D341Med (cell line): ENCODE results near the gene PANK1.
A peak's percentile ranks its signal among the peaks of the same experiment; 100 is the strongest.

Source experiments
- DNase-seq: peaks from one replicate; pipeline ENCODE4 v3.0.0; 2012; ENCODE audit warnings: low spot score

The PANK1 gene

DNA sequence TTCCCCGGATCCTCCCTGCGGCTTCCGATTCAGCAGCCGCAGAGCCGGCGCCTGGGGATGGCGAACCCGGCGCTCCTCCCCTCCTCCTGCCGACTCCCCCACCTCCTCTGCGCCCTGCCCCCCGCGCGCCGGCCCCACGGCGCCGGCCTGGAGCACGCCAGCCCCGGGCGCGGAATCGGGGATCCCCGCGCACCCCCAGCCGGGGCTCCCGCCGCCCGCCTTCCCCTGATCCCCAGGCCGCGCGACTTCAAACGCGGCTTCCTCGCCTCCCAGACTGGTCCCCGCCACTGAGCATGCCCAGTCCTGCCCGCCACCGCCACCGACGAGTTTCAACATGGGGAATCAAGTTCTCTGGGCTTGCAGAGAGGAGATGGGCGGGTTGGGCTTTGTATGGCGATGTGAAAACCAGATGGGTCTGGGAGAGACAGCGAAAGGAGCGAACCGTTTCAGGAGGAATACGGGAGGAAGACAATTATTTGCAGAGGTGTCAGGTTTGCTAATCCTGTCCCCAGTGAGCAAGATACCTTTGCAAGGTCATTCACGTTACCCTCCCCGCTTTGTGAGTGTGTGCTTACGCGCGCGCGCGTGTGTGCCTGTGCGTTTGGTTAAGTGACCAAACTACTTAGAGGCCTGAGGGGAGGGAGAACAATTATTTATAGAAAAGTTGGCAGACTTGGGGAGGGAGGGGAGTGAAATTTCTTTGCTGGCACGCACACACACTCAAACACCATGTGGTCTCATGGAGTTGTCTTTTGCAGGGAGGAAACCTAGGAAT is at the start of gene PANK1:
Gene PANK1, minus strand, starts transcription at position 276 of the 775 bp plus-strand sequence. CDS start 351 bp downstream, outside the sequence.
- peak; percentile 75 for DNase-seq

DNA sequence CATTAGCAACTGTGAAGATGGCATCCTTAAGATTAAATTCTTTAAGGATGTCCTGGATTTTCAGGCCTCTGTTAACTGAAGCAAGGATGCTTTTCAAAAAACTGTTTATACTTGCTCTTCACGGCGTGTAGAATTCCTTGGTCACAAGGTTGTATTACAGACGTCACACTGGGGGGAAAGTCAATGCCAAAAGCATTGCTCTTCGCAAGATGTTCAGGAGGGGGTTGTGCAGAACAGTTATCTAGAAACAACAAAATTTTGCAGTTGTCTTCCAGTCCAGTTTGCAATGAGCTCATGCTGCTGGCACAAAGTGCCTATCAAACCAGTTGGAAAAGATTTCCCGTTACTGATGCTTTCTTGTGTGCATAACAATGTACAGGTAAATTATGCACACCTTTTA is 48.1 kb upstream of the PANK1 start:
- DNase-seq, result no peak

DNA sequence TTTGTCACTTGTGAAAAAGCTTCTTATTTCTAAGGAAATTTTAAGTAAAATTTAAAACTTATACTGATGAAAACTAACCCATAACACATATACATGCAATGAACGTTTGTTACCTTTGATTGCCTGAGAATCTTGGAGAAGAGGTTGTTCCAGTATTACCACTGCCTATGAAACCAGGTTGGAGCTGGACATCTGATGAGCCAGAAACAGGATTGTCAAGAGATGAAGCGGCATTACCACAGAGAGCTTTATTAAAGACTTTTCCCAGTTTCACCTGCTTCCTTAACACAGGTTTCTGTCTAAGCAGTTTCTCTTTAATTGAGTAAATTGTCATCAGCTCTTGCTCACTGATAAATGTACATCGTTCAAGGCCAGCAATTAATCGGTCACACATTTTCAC is 47.4 kb upstream of the PANK1 start:
- no peak for DNase-seq

DNA sequence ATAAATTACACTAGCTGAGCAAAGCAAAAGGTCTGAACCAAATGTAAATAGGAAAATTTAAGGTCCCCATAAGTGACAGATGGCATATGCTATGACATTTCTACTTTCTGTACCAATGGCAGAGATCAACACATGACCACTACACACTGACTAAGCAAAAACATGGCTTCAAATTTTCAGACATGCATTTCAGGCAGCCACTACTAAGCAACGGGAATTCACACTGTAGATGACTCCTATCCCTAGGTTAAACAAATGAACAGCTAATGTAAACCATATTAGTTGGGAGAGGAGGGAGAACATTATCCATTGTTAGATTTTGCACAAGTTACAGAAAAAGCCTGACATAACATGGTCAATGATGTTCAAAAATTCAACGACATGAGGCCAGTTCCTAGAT is 45.0 kb upstream of the PANK1 start:
- DNase-seq, result no peak

DNA sequence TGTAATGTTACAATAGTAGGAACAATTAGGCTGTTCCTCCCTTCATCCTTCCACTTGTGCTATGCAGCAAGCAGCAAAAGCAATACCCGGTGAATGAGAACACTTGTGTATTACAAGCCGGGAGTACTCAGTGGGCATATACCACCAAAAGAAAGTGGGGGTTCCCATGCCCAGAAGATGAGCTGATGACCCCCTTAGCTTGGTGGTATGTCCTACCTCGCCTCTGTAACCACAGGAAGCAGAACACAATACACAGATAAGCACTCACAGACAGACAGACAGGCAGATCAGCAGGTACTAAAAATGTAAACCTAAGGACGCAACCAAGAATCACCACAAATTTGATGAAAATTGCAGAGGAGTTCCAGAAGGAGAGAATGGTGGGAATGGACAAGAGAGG is 40.9 kb upstream of the PANK1 start:
- no peak for DNase-seq

DNA sequence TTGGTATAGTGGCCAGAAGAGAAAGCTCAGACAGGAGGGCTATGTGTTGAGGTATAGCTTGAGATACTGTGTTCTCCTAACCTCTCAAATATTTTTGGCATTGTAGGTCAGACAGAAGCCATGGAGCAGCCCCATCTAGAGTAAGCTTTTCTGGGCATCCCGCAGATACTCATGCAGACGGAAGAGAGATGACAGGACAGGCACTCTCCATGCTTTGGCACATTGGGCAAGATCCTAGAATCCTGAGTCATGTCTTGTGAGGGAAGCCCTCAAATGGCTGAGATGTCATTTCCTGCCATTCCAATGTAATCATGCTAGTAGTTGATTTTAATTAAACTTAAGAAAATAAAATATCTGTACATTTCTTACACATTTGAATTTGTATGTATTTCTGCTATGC is 39.6 kb upstream of the PANK1 start:
- DNase-seq, result no peak

DNA sequence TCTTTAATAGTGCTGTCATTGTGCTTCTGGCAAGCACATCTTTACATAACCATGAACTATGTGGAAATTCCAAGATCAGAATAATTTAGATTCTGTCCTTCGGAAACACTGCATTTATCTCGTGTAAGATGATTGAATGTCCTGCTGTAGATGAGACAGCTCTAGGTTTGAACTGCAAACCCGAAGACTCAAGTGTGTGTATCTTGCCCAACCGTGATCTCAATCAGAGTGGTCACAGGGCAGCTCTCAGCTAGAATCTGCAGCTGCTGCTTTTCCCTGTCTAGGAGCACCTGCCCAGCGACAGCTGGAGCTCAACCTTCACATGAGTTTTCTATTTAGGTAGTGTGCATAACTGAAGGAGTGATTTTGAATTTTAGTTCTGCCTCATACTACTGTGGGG is 38.8 kb upstream of the PANK1 start:
- DNase-seq, result no peak

DNA sequence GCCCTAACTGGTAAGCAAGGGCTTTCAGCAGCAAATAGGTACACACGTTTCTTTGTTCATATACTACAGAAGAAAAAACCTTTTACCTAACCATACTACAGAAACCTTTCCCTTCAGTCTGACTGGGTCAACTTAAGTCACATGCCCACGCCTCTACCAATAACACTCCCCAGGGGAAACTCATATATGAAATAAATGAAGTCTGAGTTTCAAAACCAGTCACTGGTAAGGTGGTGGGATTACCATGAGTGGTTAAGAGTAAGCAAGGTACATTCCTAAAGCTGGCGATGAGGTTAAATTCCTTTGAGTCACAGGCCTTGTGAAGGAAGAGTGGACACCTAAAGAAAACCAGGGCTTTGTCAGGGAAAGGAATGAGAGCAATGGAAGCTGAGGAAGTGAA is 34.9 kb upstream of the PANK1 start:
- no peak for DNase-seq

DNA sequence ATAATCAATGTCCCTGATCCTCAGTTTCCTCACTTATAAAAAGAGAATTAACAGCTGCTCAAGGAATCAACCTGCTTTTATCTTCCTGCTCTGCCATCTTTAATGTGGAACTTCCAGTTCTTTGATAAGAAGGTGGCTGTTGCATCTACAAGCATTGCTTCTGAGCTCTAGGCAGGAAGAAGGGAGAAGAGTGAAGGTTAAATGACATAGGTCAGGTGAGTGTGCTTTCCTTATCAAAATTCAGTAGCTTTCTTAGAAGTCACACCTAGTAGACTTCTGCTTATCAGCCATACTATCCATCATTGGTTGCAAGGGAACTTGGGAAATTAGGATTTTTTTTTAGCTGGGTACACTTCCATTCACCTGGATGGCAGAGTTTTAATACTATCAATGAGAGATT is 32.3 kb upstream of the PANK1 start:
- DNase-seq, result no peak

DNA sequence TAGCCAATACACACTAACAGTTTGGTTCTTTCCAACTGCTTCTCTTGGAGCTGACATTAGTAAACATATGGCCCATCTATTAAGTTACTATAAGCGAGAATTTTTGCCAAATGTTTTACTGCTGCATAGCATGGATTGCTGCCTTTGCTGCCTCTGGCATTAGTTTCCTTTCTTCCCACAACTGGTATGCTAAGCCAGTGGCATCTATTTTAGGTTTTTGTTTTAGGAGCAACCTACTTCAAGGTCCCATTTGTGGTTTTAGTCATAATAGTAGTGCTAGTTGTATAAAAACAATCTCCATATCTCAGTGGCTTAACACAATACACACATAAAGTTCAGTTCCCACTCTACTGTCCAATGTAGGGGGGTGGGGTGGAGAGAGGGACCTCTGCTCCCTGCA is 25.9 kb upstream of the PANK1 start:
- no peak for DNase-seq

DNA sequence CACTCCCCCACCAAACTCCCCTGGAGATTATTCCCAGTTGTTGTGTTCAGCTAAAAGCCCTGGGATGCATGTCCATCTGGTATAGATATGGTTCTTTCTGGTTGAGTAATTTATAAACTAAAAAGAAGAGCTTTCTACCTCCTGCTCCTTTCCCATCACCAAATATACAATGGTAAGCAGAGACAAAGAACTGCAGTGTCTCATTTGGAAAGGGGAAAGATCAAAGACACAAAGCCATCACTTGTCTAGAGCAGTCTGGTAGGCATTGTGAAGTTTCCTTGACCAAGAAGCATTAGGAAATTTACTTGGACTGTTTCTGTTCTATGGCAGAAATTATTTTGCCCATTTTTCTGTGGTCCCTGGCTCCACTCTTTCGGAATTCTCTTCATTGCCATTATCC is 24.9 kb upstream of the PANK1 start:
- DNase-seq, result no peak

DNA sequence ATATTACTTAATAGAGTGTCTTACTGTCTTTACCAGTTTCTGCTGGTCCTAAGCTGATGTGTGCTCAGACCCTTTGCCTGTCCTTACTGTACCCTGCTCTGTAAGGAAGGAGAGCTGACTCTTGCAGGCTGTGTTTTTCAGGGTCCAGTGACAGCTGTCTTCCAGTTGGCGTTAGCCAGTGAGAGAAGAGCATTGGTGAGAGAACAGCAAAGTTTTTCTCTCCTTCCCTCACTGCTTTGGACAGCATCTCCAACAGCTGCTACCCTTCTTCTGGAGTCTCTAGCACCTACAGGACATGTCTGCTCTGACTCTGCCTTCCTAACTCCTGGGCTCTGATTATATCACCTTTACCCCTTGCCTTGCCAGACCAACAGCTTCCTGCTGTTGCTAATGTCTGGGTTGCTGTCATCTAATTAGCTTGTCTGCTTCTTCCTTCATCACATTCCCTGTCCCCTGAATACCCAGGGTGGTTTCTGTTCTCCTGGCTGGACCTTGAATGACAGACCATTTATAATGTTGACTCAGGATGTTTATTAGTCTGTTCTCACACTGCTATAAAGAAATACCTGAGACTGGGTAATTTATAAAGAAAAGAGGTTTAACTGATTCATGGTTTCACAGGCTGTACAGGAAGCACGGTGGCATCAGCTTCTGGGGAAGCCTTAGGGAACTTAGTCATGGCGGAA is 23.5 kb upstream of the PANK1 start:
- DNase-seq, result no peak

DNA sequence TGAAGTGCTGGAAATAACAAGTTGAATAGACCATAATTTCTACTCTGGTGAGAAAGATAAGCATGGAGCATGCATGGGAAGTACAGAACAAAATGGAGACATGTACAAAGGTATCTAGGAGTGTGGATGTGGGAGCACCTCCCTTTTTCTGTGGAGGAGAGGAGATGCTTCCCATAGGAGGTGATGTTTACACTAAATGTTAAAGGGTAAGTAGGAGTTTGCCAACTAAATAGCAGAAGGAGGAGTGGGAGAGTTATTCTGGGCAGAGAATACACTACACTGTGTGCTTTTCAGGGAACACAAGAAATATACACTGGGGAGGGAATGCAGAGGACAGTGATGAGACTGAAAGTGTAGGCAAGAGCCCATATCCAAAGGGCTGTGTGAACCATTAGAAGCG is 21.1 kb upstream of the PANK1 start:
- no peak for DNase-seq

DNA sequence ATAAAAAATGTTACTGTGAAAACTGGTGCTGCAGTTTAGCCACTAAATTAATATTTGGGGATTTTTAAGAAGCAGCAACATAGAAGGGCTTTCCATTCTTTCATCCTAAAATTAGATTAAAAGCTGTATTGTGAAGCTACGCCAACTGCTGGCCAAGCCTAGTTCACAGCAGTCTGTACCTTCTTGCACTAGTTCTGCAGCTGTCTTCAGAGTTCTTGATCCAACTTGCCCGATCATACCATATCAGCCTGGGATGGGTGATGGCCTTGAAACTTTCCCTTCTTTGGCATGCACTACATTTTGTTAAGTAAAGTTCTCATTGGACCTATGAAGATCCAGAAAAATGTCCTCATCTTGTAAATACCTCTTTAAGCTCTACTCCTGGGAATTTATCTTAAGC is 20.3 kb upstream of the PANK1 start:
- DNase-seq, result no peak

DNA sequence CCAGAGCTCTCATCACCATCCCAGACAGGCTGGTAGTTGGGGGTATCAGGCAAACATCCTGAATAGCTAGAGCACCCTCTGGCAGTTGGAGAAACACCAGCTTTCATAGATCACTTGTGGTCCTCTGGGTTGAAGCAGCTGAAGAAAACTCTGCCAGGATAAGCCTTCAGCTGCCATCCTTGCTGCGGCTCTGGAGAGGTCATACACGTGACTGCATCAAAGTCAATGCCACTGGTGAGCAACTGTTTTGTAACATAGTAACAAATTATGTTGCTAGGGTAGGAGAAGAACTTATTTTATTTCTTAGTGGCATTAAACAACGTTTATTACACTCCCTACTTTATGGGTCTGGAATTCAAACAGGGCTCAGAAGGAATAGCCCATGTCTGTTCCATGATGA is 19.2 kb upstream of the PANK1 start:
- no peak for DNase-seq

DNA sequence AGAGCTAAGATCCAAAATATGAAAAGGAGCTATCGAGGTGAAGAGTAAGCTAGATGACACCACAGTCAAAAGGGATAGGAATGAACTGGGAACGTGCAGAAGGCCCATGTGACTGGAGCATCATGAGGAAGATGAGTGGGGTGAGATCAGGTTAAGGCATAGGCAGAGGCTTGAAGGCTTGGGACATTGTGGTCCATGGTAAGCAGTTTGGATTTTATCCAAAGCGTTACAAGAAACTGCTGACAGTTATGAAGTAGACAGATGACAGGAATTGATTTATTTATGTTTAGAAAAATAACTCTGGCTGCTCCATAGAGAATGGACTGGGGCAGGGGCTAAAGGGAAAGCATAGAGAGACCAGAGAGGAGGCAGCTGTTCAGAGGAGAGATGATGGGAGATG is 18.1 kb upstream of the PANK1 start:
- DNase-seq, result no peak

DNA sequence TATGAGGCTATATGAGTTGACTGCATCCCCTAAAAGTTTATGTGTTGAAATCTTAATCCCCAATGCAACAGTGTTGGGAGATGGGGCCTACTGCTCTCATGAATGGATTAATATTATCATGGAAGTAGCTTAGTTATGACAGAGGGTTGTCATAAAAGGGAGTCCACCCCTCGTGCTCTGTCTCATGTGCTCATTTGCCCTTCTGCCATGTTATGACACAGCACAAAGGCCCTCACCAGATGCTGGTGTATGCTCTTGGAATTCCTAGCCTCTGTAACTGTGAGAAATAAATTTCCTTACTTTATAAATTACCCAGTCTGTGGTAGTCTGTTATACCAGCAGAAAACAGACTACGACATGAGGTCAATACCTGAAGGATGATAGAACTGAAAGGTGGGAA is 17.6 kb upstream of the PANK1 start:
- no peak for DNase-seq

DNA sequence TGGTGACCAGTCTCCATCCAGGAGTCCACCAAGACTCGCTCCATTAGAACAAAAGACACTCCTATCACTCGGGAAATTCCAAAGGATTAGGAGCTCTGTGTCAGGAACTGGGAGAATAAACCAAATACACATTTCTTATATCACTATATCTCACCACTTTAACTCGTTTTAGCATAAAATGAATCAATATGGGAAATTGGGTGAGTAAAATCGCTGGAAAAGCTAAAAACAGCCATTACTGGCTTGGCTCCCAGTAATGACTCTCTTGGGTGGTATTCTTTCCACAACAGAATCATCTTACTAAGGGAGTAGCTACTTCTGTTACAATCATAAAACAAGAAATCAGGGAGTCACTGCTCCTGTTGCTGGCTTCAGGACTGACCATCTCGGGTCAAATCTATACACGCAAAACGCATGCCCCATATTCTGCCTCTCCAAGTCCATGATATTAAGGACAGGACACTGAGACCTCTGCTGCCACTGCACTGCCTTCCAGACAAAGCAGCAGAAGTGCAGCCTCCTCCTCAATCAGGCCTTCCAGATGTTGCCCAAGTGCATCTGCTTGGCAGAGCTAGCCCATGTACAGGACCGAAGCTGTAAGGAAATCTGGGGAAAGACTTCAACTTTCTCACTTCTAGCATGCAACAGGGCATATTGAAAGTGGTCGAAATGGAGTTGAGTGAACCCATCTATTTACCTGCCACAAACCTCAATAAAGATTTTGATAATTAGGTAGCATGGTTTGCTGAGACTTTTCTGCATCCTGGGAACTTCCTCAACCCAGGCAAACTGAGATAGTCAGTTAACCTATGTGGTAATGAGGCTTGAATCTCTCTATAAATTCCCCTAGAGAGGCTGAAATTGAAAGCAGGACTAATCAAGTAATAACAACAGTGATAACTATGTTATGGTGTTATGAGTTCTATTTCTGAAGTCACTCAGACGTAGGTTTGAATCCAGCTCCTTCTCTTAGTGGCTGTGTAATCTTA is 14.4 kb upstream of the PANK1 start:
- no peak for DNase-seq

DNA sequence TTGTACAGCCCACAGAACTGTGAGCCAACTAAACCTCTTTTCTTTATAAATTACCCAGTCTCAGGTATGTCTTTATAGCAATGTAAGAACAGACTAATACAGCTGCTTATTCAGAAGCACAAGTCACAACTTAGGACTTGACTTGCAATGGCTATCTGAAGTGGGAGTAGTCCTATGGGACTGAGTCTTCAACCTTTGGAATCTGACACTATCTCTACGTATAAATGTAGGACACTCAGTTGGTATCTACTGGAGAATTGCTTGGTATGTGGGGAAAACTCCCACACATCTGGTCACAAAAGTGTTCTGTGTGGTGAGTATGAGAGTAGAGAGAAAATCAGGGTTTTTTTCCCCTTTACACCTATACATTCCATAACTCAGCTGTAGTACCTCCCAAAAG is 12.3 kb upstream of the PANK1 start:
- no peak for DNase-seq

DNA sequence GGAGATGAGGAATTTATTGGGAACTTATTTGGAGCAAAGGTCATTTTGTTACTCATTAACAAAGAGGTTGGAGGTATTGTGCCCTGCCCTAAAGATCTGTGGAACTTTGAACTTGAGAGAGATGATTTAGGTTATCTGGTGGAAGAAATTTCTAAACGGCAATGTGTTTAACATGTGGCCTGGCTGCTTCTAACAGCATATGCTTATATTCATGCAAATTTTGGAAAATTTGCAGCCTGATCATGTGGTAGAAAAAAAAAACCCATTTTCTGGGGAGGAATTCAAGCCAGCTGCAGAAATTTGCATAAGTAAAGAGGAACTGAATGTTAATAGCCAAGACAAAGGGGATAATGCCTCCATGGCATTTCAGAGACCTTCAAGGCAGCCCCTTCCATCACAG is 10.7 kb upstream of the PANK1 start:
- no peak for DNase-seq

DNA sequence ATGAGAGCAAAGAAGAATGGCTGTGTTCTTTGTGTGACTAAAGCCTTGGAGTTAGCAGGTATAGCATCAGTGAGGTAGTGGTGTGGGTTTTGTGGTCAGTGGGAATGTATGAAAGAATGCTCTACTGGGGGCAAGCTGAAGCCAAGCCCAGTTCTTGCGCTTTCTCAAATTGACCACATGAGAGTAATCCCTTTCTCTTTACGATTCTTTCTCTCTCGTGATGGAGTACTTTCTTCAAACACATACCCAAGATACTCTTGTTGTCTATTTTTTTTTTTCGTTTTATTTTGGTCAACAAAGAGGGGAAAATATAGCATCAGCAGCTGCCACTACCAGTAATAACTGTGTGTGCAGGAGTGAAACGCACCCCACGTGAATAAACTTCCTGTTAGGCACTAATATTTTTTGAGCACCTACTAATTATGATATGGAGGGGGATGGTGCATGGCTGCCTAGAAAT is 8.4 kb upstream of the PANK1 start:
- no peak for DNase-seq

DNA sequence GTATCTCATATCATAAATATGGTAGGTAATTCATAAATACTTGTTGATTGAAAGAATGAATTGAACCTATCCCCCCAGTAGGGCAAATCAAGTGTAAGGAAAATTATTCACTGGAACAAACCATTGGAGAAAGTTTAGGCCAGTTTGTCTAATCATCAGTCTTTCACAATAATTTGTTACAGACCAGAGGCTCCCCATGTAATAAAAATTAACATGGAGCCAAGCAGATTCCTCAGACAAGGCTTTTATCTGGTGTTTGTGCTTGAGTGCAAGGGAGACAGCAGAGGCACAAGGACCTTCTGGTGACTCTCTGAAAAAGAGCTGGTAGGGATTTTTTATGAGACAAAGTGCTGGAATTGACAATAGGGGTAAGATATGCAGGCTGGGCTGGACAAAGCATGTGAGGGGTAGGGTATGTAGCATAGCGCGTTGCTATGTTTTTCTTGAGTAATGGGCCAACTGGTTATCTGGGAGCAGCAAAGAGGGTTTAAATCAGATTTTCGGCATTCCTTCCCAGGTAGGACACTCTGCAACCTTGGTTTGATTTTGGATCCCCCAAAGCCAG is 7.8 kb upstream of the PANK1 start:
- no peak for DNase-seq
